Lower leg skin (tissue), 3 donors: Measurements from ENCODE around the gene ABHD17C.

Experiments
- POLR2A ChIP-seq, 2 donors: fragments of 450-650 bp; IDR thresholded peaks; one replicate each; pipeline ENCODE4 v1.6.1; 2016 to 2017; ENCODE audit warnings: antibody characterized with exemption in 2 of 2, mild to moderate bottlenecking in 1 of 2, moderate library complexity in 1 of 2
- TF ChIP-seq, protein P1 (sequence below), 3 donors: fragments of 450-650 bp; IDR thresholded peaks; one replicate each; pipeline ENCODE4 v1.5.1; 2016; ENCODE audit warnings: antibody characterized with exemption in 3 of 3, mild to moderate bottlenecking in 3 of 3, moderate library complexity in 2 of 3

- no peak for TF ChIP-seq POLR2A (IDR thresholded peaks at IDR 0.05)
- TF ChIP-seq, protein P1, sequence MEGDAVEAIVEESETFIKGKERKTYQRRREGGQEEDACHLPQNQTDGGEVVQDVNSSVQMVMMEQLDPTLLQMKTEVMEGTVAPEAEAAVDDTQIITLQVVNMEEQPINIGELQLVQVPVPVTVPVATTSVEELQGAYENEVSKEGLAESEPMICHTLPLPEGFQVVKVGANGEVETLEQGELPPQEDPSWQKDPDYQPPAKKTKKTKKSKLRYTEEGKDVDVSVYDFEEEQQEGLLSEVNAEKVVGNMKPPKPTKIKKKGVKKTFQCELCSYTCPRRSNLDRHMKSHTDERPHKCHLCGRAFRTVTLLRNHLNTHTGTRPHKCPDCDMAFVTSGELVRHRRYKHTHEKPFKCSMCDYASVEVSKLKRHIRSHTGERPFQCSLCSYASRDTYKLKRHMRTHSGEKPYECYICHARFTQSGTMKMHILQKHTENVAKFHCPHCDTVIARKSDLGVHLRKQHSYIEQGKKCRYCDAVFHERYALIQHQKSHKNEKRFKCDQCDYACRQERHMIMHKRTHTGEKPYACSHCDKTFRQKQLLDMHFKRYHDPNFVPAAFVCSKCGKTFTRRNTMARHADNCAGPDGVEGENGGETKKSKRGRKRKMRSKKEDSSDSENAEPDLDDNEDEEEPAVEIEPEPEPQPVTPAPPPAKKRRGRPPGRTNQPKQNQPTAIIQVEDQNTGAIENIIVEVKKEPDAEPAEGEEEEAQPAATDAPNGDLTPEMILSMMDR (IDR thresholded peaks at IDR 0.05), result no peak
Observed at GRCh38 chr15:80694611-80695098, 455 bp upstream of the ABHD17C start.
